ENCODE results near the gene CPT1C. TPM values are rescaled to one million over a fixed set of nuclear protein-coding genes. Genes with fewer than 3 reads are reported as not detected.

CPT1C gene
- total and polyA plus RNA-seq, 2 of the 8 experiments (the other 6 are each of a cell fraction or from before 2014, with no cell fraction given): 79.6 to 91.8 TPM

DNA sequence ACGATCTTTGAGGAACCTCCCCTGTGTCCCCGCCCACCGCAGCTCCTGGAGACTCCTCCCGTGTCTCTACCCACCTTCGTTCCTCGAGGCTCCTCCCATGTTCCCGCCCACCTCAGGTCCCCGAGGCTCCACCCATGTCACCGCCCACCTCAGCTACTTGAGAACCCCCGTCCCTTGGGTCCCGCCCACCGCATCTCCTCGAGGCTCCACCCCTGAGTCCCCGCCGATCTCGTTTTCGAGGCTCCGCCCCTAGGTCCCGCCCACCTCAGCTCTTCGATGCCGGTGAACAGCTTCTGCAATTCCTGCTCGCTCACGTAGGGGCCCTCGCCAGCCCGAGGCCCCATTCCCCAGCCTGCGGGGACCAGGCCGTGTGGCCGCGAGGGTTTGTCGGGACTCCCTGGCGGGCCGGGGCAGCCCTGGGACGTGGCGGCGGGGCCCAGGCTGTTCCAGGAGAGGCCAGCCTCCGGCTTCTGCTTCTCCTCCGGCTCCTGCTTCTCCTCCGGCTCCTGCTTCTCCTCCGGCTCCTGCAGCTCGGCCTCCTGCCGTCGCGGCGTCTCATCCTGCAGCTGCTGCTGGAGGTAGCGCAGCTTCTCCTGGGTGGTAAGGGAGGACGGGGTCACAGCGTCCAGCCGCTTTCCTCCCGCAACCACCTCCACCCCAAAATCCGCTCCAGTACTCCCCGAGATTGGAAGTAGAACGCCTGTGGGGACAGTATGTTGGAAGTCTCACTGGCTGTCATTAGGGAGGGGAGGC, 55.5 kb downstream of the CPT1C start (continued):
- TF ChIP-seq, protein P1, sequence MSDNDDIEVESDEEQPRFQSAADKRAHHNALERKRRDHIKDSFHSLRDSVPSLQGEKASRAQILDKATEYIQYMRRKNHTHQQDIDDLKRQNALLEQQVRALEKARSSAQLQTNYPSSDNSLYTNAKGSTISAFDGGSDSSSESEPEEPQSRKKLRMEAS (IDR thresholded peaks at IDR 0.05): peak; percentile 80
- TF ChIP-seq RAD21 (IDR thresholded peaks at IDR 0.05 in 1 of 2, conservative IDR thresholded peaks at IDR 0.05 in 1 of 2; ENCODE audit: low read depth in 2 of 2, low read length in 2 of 2) (peak; percentile 35 to 51; a peak in 3 of 4 replicates), ZNF274 (IDR thresholded peaks at IDR 0.05; ENCODE audit: borderline replicate concordance, extremely low read depth, low read length) (no peak), CHD2 (IDR thresholded peaks at IDR 0.05; ENCODE audit: low read length) (no peak), KDM4A (IDR thresholded peaks at IDR 0.05; ENCODE audit: low read depth, low read length, severe bottlenecking) (no peak), SIRT6 (IDR thresholded peaks at IDR 0.05; ENCODE audit: low read length) (no peak), NANOG (IDR thresholded peaks at IDR 0.05; ENCODE audit: insufficient read depth, low read depth, low read length, poor library complexity, severe bottlenecking) (no peak), SIX5 (IDR thresholded peaks at IDR 0.05; ENCODE audit: low read depth, low read length) (no peak), TEAD4 (IDR thresholded peaks at IDR 0.05; ENCODE audit: low read depth, low read length) (no peak), YY1 (IDR thresholded peaks at IDR 0.05; ENCODE audit: low read depth, low read length) (no peak), SP4 (IDR thresholded peaks at IDR 0.05; ENCODE audit: low read length) (peak; percentile 70; the same call in 1 of the 2 replicates), SP1 (IDR thresholded peaks at IDR 0.05; ENCODE audit: low read depth, low read length) (peak; percentile 42; the same call in 1 of the 2 replicates)
- TF ChIP-seq, protein P2, sequence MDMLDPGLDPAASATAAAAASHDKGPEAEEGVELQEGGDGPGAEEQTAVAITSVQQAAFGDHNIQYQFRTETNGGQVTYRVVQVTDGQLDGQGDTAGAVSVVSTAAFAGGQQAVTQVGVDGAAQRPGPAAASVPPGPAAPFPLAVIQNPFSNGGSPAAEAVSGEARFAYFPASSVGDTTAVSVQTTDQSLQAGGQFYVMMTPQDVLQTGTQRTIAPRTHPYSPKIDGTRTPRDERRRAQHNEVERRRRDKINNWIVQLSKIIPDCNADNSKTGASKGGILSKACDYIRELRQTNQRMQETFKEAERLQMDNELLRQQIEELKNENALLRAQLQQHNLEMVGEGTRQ (IDR thresholded peaks at IDR 0.05; ENCODE audit: low read length): no peak

All from H1 (cell line).